CD4-positive, alpha-beta T cell treated with Interferon alpha-2 for 1 hour (primary cell): ENCODE measurements around the gene FBXL16.

Experiments used
- DNase-seq, 2 donors: peaks; one replicate each; pipeline ENCODE4 v3.0.0-alpha.2; 2020 to 2022

Gene FBXL16

GRCh38 chr16:676565-676902, 29.1 kb downstream of the FBXL16 start:
- DNase-seq = no peak

- no peak for DNase-seq
Observed at GRCh38 chr16:675884-676564, 29.6 kb downstream of the FBXL16 start.

- DNase-seq = no peak
Observed at GRCh38 chr16:674968-675883, 30.4 kb downstream of the FBXL16 start, which contains the start of gene RHBDL1. TSS of gene RHBDL1 (plus strand) at chr16:675671. CDS start at chr16:675791, 120 bp downstream.

GRCh38 chr16:674214-674881, 31.3 kb downstream of the FBXL16 start:
- no peak for DNase-seq

GRCh38 chr16:673399-673991, 32.1 kb downstream of the FBXL16 start:
- no peak for DNase-seq

GRCh38 chr16:672851-673250, 32.8 kb downstream of the FBXL16 start:
- no peak for DNase-seq

GRCh38 chr16:672371-672770, 33.2 kb downstream of the FBXL16 start:
- no peak for DNase-seq

- no peak for DNase-seq
Observed at GRCh38 chr16:671353-672131, 34.1 kb downstream of the FBXL16 start.

GRCh38 chr16:670485-671352, 34.9 kb downstream of the FBXL16 start:
- no peak for DNase-seq

- DNase-seq = no peak
Observed at GRCh38 chr16:669666-670065, 35.9 kb downstream of the FBXL16 start.

GRCh38 chr16:668519-669171, 37.0 kb downstream of the FBXL16 start:
- no peak for DNase-seq

GRCh38 chr16:667780-668518, 37.7 kb downstream of the FBXL16 start, which contains the start of gene RHOT2:
TSS of gene RHOT2 (plus strand) at chr16:668132. CDS start at chr16:668200, 68 bp downstream.
- peak; percentile 92 to 94 for DNase-seq

GRCh38 chr16:667113-667779, 38.4 kb downstream of the FBXL16 start:
- no peak for DNase-seq

GRCh38 chr16:666572-666971, 39.0 kb downstream of the FBXL16 start:
- DNase-seq = no peak

GRCh38 chr16:662597-662996, 43.0 kb downstream of the FBXL16 start:
- no peak for DNase-seq

- DNase-seq = no peak
Observed at GRCh38 chr16:662095-662494, 43.5 kb downstream of the FBXL16 start.

- DNase-seq = no peak
Observed at GRCh38 chr16:661184-661821, 44.3 kb downstream of the FBXL16 start.

GRCh38 chr16:660459-661183, 45.0 kb downstream of the FBXL16 start:
- peak; percentile 72 to 78 for DNase-seq
